HG03280 (cell line): ENCODE measurements around the gene COPZ1.
"Not testable (repeated sequence)": the region's sequence is repeated elsewhere in the genome, so short reads cannot be mapped to it uniquely, and the experiment has no call there.

Experiments
- ATAC-seq: cut with Tn5 transposase; IDR thresholded peaks from one replicate; pipeline ENCODE4 v1.9.1; 2021; ENCODE audit warnings: mild to moderate bottlenecking, moderate library complexity; ENCODE audit not compliant: unreplicated experiment

The COPZ1 gene

GRCh38 chr12:54330442-54330841, 5.5 kb downstream of the COPZ1 start:
- no peak for ATAC-seq

GRCh38 chr12:54331461-54331860, 6.5 kb downstream of the COPZ1 start:
- ATAC-seq, result no peak

- no peak for ATAC-seq
These were observed 8.6 kb downstream of the COPZ1 start for GRCh38 chr12:54333420-54334034.

GRCh38 chr12:54337280-54337842, 12.4 kb downstream of the COPZ1 start:
- no peak for ATAC-seq

- ATAC-seq, result no peak
These were observed 13.1 kb downstream of the COPZ1 start for GRCh38 chr12:54337854-54338650.

- no peak for ATAC-seq
These were observed 13.9 kb downstream of the COPZ1 start for GRCh38 chr12:54338698-54339296.

GRCh38 chr12:54340846-54341245, 15.9 kb downstream of the COPZ1 start:
- ATAC-seq, result no peak

- ATAC-seq, result no peak
These were observed 16.7 kb downstream of the COPZ1 start for GRCh38 chr12:54341378-54342300.

GRCh38 chr12:54349036-54349435, 24.1 kb downstream of the COPZ1 start:
- no peak for ATAC-seq

- ATAC-seq, result no peak
These were observed 24.7 kb downstream of the COPZ1 start for GRCh38 chr12:54349679-54350078.

GRCh38 chr12:54350743-54351142, 25.8 kb downstream of the COPZ1 start:
- no peak for ATAC-seq

GRCh38 chr12:54351341-54351740, 26.4 kb downstream of the COPZ1 start:
- ATAC-seq, result no peak

- no peak for ATAC-seq
These were observed 27.1 kb downstream of the COPZ1 start for GRCh38 chr12:54352022-54352531.

- no peak for ATAC-seq
These were observed 28.3 kb downstream of the COPZ1 start for GRCh38 chr12:54352891-54353874.

GRCh38 chr12:54354271-54354670, 29.3 kb downstream of the COPZ1 start:
- not testable (repeated sequence) for ATAC-seq

GRCh38 chr12:54355104-54355815, 30.3 kb downstream of the COPZ1 start:
- no peak for ATAC-seq

GRCh38 chr12:54356228-54356627, 31.3 kb downstream of the COPZ1 start:
- no peak for ATAC-seq

- no peak for ATAC-seq
These were observed 32.0 kb downstream of the COPZ1 start for GRCh38 chr12:54356951-54357356.
